BJ (cell line): Measurements from ENCODE around the gene LMX1B. TPM values are rescaled to one million over a fixed set of nuclear protein-coding genes. Genes with fewer than 3 reads are reported as not detected.
"Not testable (repeated sequence)": the region's sequence is repeated elsewhere in the genome, so short reads cannot be mapped to it uniquely, and the experiment has no call there.

ENCODE experiments used
- CTCF ChIA-PET: fragments of 350-600 bp; formaldehyde crosslinking; extraction: SDS; loops from one replicate; lab custom pipeline; 2021; ENCODE audit warnings: antibody characterized with exemption, inconsistent platforms; lab: Yijun Ruan, JAX
- POLR2A ChIA-PET: fragments of 300-600 bp; sonication (Branson Sonifier 250); formaldehyde crosslinking; extraction: SDS; loops from one replicate; lab custom pipeline; 2021; ENCODE audit warnings: antibody characterized with exemption; lab: Charles Lee
- DNase-seq: peaks from one replicate; pipeline ENCODE4 v3.0.0-alpha.2; 2011; ENCODE audit warnings: low read depth
- H3K27me3 ChIP-seq: 2 replicates; pipeline ENCODE4 v1.6.0; 2011; ENCODE audit warnings: low read length; ENCODE audit not compliant: control insufficient read depth, insufficient read depth
- H3K36me3 ChIP-seq: 2 replicates; pipeline ENCODE4 v1.5.1; 2011; ENCODE audit warnings: low read length; ENCODE audit not compliant: control insufficient read depth, insufficient read depth
- H3K4me3 ChIP-seq: 2 replicates; pipeline ENCODE4 v1.5.1; 2011; ENCODE audit warnings: low read depth, mild to moderate bottlenecking, control low read depth, low read length
- CTCF ChIP-seq: IDR thresholded peaks from 2 replicates; pipeline ENCODE4 v1.5.1; 2011; ENCODE audit warnings: low read depth, mild to moderate bottlenecking, control low read depth, inconsistent platforms, low read length, moderate library complexity; ENCODE audit not compliant: insufficient read depth
- polyA plus RNA-seq: library from polyadenylated mRNA; depleted of rRNA; stranded (reverse); fragments of >200 nt; gene quantifications from 2 replicates; pipeline ENCODE4 v1.2.3, GENCODE V29; 2011

The LMX1B gene
- polyA plus RNA-seq, 1 experiment = not detected

GRCh38 chr9:126704892-126705766 lies 91.4 kb downstream of the LMX1B start:
- ChIA-PET POLR2A (no interaction called here), CTCF (interaction anchor here (0.6 to 10.7 kb wide), 31 partner anchors 8 to 1131 kb away, joined by 3 to 252 read pairs (median 5); partner anchors contain the start of gene ZBTB43)
- TF ChIP-seq CTCF = peak; percentile 92
- Histone ChIP-seq H3K4me3 (no peak overlapping the region), H3K36me3 (no peaks in the 10 kb centered on the region), H3K27me3 (peaks cover 10% of the 10 kb centered on the region)
- DNase-seq = no peak

GRCh38 chr9:126705767-126706697 lies 92.3 kb downstream of the LMX1B start:
- Histone ChIP-seq H3K27me3 (peaks cover 10% of the 10 kb centered on the region), H3K4me3 (no peak overlapping the region), H3K36me3 (no peaks in the 10 kb centered on the region)
- peak; percentile 78 for TF ChIP-seq CTCF
- DNase-seq = no peak
- ChIA-PET POLR2A (interaction anchor here (0.6 kb wide), 1 partner anchor 9 kb away, joined by 4 read pairs; no protein-coding TSS in a partner anchor), CTCF (interaction anchor here (0.6 to 10.7 kb wide), 31 partner anchors 8 to 1132 kb away, joined by 3 to 252 read pairs (median 5); no protein-coding TSS in a partner anchor)

- ChIA-PET CTCF (interaction anchor here (0.6 to 10.7 kb wide), 27 partner anchors 8 to 302 kb away, joined by 3 to 252 read pairs (median 5); no protein-coding TSS in a partner anchor), POLR2A (interaction anchor here (0.6 kb wide), 1 partner anchor 9 kb away, joined by 4 read pairs; no protein-coding TSS in a partner anchor)
- no peak for TF ChIP-seq CTCF
- H3K36me3 ChIP-seq = no peaks in the 10 kb centered on the region
- peaks cover 10% of the 10 kb centered on the region for H3K27me3 ChIP-seq
- DNase-seq = no peak
- no peak overlapping the region for H3K4me3 ChIP-seq
Observed at GRCh38 chr9:126706698-126707053, 92.9 kb downstream of the LMX1B start.

GRCh38 chr9:126707083-126707482 lies 93.4 kb downstream of the LMX1B start:
- H3K36me3 ChIP-seq = no peaks in the 10 kb centered on the region
- no peak for TF ChIP-seq CTCF
- no peak for DNase-seq
- ChIA-PET POLR2A (interaction anchor here (0.6 kb wide), 1 partner anchor 8 kb away, joined by 4 read pairs; no protein-coding TSS in a partner anchor), CTCF (interaction anchor here (0.6 to 10.7 kb wide), 23 partner anchors 7 to 99 kb away, joined by 3 to 252 read pairs (median 6); no protein-coding TSS in a partner anchor)
- no peak overlapping the region for H3K4me3 ChIP-seq
- H3K27me3 ChIP-seq = peaks cover 10% of the 10 kb centered on the region

GRCh38 chr9:126707712-126708111 lies 94.0 kb downstream of the LMX1B start:
- H3K4me3 ChIP-seq, POLR2A ChIA-PET, H3K27me3 ChIP-seq, H3K36me3 ChIP-seq, DNase-seq: not testable (repeated sequence)
- CTCF ChIA-PET = interaction anchor here (1.0 to 10.7 kb wide), 8 partner anchors 12 to 73 kb away, joined by 3 to 252 read pairs (median 8); no protein-coding TSS in a partner anchor
